OCI-LY3 (cell line): ENCODE measurements around the gene FAM83E.

ENCODE experiments used
- H2AFZ ChIP-seq: fragments of 200-600, 300-600 bp; shearing (Covaris generic); 2 replicates; pipeline ENCODE4 v1.6.0; 2014; ENCODE audit warnings: antibody characterized with exemption, low read depth, low read length
- H3K27ac ChIP-seq: fragments of 200-600, 300-600 bp; sonication (generic); 2 replicates; pipeline ENCODE4 v1.5.1; 2014; ENCODE audit warnings: mild to moderate bottlenecking, low read length, moderate library complexity, mixed read lengths
- H3K27me3 ChIP-seq: fragments of 200-600, 300-600 bp; sonication (generic); 2 replicates; pipeline ENCODE4 v1.6.1; 2014; ENCODE audit warnings: low read depth, low read length, mixed read lengths
- H3K36me3 ChIP-seq: fragments of 200-600, 300-600 bp; sonication (generic); replicated peaks from 2 replicates; pipeline ENCODE3; 2014; ENCODE audit warnings: low read depth, low read length, mixed read lengths
- H3K4me1 ChIP-seq: fragments of 300-600, 200-600 bp; sonication (generic); 2 replicates; pipeline ENCODE4 v1.6.1; 2014; ENCODE audit warnings: low read length, mixed read lengths
- H3K4me2 ChIP-seq: fragments of 200-600, 300-600 bp; sonication (generic); 2 replicates; pipeline ENCODE4 v1.6.1; 2014; ENCODE audit warnings: low read length, mixed read lengths
- H3K4me3 ChIP-seq: fragments of 300-600, 200-600 bp; sonication (generic); 2 replicates; pipeline ENCODE4 v1.5.1; 2014; ENCODE audit warnings: antibody characterized with exemption, mild to moderate bottlenecking, low read length, moderate library complexity
- H3K79me2 ChIP-seq: fragments of 300-600, 200-600 bp; shearing (Covaris generic); 2 replicates; pipeline ENCODE4 v1.6.1; 2014; ENCODE audit warnings: mild to moderate bottlenecking, low read length, mixed read lengths
- H3K9ac ChIP-seq: fragments of 300-600, 200-600 bp; shearing (Covaris generic); 2 replicates; pipeline ENCODE4 v1.6.0; 2014; ENCODE audit warnings: mild to moderate bottlenecking, low read length, moderate library complexity
- H3K9me3 ChIP-seq: fragments of 200-600, 300-600 bp; shearing (Covaris generic); 2 replicates; pipeline ENCODE4 v1.6.1; 2014; ENCODE audit warnings: low read length, mixed read lengths; ENCODE audit not compliant: insufficient read depth
- H4K20me1 ChIP-seq: fragments of 200-600, 300-600 bp; sonication (generic); 2 replicates; pipeline ENCODE4 v1.6.1; 2016; ENCODE audit warnings: low read length, mixed read lengths; ENCODE audit not compliant: insufficient read depth
- CTCF ChIP-seq: fragments of 200-600, 300-600 bp; sonication (generic); IDR thresholded peaks from 2 replicates; pipeline ENCODE4 v1.5.1; 2014; ENCODE audit warnings: antibody characterized with exemption, low read length, low read depth
- EZH2phosphoT487 ChIP-seq: fragments of 200-600 bp; shearing (Covaris generic); IDR thresholded peaks from 2 replicates; pipeline ENCODE4 v1.6.1; 2018; ENCODE audit warnings: antibody characterized with exemption, mixed run types, low read depth

FAM83E gene

GRCh38 chr19:48627865-48628314 is 13.0 kb upstream of the FAM83E start:
- Histone ChIP-seq H3K27ac (no peak overlapping the region), H2AFZ (no peak overlapping the region), H3K9ac (no peak overlapping the region), H3K4me3 (no peak overlapping the region), H3K36me3 (peaks cover 23% of the 10 kb centered on the region), H3K27me3 (no peaks in the 10 kb centered on the region), H4K20me1 (no peaks in the 10 kb centered on the region), H3K4me1 (peaks cover 19% of the 10 kb centered on the region), H3K9me3 (no peaks in the 10 kb centered on the region), H3K4me2 (no peak overlapping the region), H3K79me2 (peaks cover 27% of the 10 kb centered on the region)
- TF ChIP-seq CTCF (no peak), EZH2phosphoT487 (no peak)

GRCh38 chr19:48627201-48627864 is 12.5 kb upstream of the FAM83E start:
- peaks cover 23% of the 10 kb centered on the region for H3K36me3 ChIP-seq
- no peaks in the 10 kb centered on the region for H3K9me3 ChIP-seq
- peaks cover 27% of the 10 kb centered on the region for H3K79me2 ChIP-seq
- no peaks in the 10 kb centered on the region for H3K27me3 ChIP-seq
- TF ChIP-seq CTCF (no peak), EZH2phosphoT487 (no peak)
- H3K27ac ChIP-seq, result no peak overlapping the region
- H3K4me2 ChIP-seq, result no peak overlapping the region
- peaks cover 19% of the 10 kb centered on the region for H3K4me1 ChIP-seq
- no peak overlapping the region for H3K9ac ChIP-seq
- H4K20me1 ChIP-seq, result no peaks in the 10 kb centered on the region
- no peak overlapping the region for H2AFZ ChIP-seq
- no peak overlapping the region for H3K4me3 ChIP-seq

DNA sequence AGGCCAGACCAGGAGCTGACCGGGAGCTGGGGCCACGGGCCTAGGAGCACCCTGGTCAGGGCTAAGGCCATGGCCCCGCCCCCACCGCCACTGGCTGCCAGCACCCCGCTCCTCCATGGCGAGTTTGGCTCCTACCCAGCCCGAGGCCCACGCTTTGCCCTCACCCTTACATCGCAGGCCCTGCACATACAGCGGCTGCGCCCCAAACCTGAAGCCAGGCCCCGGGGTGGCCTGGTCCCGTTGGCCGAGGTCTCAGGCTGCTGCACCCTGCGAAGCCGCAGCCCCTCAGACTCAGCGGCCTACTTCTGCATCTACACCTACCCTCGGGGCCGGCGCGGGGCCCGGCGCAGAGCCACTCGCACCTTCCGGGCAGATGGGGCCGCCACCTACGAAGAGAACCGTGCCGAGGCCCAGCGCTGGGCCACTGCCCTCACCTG is 11.0 kb upstream of the FAM83E start:
- H3K79me2 ChIP-seq, result peaks cover 27% of the 10 kb centered on the region
- no peaks in the 10 kb centered on the region for H4K20me1 ChIP-seq
- no peak overlapping the region for H3K4me2 ChIP-seq
- no peak overlapping the region for H3K9ac ChIP-seq
- H3K4me3 ChIP-seq, result no peak overlapping the region
- H3K9me3 ChIP-seq, result no peaks in the 10 kb centered on the region
- H2AFZ ChIP-seq, result no peak overlapping the region
- H3K27ac ChIP-seq, result no peak overlapping the region
- peaks cover 22% of the 10 kb centered on the region for H3K36me3 ChIP-seq
- no peak for TF ChIP-seq CTCF
- TF ChIP-seq EZH2phosphoT487, result no peak
- H3K4me1 ChIP-seq, result peaks cover 26% of the 10 kb centered on the region
- no peaks in the 10 kb centered on the region for H3K27me3 ChIP-seq

- H3K9ac ChIP-seq, result peak overlapping the region; percentile 73
- no peak overlapping the region for H2AFZ ChIP-seq
- H3K4me1 ChIP-seq, result peaks cover 30% of the 10 kb centered on the region
- no peaks in the 10 kb centered on the region for H3K9me3 ChIP-seq
- H3K4me2 ChIP-seq, result peak overlapping the region; percentile 79
- TF ChIP-seq EZH2phosphoT487 (no peak), CTCF (no peak)
- H3K27me3 ChIP-seq, result no peaks in the 10 kb centered on the region
- H3K4me3 ChIP-seq, result peak overlapping the region; percentile 84
- H3K79me2 ChIP-seq, result peaks cover 31% of the 10 kb centered on the region
- peaks cover 14% of the 10 kb centered on the region for H3K36me3 ChIP-seq
- no peaks in the 10 kb centered on the region for H4K20me1 ChIP-seq
- 0 out of 2 replicates have a peak overlapping the region, but pooled peaks have one; percentile 20 for H3K27ac ChIP-seq
These were observed 10.2 kb upstream of the FAM83E start for GRCh38 chr19:48624791-48625723.
